GM21786 (cell line): ENCODE measurements around the gene ATP8B3.

Experiments used
- ATAC-seq: cut with Tn5 transposase; IDR thresholded peaks from one replicate; pipeline ENCODE4 v1.9.1; 2021; ENCODE audit not compliant: unreplicated experiment

ATP8B3 gene

DNA sequence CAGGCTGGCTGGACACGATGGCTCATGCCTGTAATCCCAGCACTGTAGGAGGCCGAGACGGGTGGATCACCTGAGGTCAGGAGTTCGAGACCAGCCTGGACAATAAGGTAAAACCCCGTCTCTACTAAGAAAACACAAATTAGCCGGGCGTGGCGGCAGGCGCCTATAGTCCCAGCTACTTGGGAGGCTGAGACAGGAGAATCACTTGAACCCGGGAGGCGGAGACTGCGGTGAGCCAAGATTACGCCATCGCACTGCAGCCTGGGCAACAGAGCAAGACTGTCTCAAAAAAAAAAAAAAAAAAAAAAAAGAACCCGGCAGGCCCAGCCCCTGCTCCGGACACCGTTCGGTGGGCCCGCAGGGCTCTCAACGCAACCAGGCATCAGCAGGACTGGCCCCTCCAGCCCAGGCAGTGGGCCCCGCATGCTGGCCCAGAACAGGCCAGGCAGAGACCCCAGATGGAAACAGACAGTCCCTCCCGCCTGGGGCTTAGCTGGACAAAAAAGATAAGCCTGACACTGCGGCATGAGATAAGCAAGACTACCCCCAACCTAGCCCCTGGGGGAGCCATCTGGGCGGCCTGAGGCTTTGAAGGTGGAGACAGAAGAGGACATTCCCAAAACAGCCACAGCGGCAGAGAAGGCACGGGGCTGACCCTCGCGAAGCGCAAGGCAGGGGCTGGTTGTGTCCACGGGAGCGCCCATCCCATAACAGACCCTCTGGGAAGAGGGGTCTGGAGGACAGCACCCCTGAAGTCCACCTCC lies 24.6 kb upstream of the ATP8B3 start:
- no peak for ATAC-seq

DNA sequence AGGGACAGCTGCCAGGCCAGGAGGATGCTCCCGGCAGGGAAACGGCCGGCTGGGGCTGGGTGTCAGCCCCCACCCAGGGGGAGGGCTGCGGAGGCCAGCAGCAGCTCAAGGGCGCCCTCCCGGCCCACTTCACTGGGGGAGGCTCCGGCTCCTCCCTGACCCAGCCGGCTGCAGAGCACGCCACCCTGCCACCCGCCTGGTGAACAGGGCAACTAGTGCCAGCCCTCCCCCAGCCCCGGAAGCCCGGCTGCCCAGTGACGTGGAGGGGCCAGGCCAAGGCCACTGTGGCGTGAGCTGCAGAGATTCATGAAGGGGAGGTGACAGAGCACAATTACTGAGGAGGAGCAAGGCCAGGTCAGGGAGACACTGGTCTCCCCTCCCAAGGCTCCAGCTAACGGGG lies 21.5 kb upstream of the ATP8B3 start:
- no peak for ATAC-seq

DNA sequence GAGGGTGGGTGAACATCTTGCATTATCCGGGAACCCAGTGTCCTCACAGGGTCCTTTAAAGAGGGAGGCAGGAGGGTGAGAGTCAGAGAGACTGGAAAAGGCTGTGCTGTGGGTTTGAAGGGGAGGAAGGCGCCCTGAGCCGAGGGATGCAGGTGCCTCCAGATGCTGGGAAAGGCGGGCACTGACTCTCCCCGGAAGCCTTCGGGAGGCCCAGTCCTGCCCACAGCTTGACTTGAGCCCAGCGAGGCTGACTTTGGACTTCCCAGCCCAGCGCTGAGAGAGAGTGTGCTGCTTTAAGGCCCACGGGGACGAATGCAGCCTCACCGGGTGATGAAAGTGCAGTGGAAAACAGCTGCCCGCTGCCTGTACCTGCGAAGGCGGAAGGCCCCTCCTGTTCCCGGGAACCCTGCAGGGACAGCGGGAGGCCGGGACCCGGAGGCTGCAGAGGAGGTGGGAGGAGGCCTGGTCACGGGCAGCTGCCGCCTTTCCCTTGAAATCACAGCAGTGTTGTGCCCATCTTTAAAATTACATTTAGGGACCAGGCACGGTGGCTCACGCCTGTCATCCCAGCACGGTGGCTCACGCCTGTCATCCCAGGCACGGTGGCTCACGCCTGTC lies 20.1 kb upstream of the ATP8B3 start:
- ATAC-seq: no peak

DNA sequence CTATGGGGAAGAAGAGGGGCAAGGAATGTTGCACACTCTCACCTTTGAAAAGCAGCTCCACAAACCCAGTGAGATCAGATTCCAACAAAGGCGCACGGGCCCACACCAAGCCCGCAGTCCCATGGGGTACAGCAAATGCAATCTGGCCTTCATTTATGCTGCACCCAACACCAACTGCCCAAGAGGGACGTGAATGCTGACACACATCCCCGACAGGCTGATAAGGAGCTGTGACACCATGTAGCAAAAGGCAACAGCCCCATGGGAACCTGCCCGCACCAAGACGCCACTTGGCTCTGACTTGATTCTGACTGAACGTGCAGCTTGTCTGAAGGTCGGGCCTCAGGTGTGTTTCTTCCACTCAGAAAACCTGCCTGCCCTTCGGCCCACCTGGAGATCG lies 18.9 kb upstream of the ATP8B3 start:
- ATAC-seq: no peak

DNA sequence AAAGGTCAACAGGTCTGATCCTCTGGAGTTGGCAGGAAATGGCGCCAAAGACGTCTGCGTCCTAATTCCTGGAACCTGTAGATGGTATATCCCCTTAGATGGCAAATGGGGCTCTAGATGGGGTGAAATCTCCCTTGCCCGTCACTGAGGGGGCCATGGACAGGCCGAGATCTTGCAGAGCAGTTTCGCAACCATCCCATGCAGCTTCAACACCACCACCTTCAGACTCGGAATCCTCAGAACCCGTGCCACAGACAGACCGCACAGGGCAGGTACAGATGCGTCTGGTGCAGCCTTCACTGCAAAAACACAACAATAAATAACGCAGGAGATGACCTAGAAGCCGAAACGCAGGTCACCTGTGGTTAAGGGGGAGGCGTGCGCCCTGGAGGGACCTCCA lies 18.5 kb upstream of the ATP8B3 start:
- ATAC-seq: no peak

DNA sequence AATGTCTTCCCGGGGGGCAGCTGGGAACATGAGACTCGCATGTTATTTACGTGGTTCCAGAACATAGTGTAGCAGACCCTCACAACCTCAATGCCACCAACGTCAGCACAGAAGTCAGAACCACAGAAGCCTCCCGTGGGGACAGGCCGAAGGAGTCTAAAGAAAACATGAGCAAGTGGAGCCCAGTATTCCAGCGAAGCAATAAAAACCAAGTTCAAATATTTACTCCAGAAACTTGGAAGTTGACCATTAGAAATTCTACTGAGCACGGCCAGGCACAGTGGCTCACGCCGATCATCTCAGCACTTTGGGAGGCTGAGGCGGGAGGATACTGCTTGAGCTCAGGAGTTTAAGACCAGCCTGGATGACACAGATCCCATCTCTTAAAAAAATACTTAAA lies 17.9 kb upstream of the ATP8B3 start:
- ATAC-seq: no peak

DNA sequence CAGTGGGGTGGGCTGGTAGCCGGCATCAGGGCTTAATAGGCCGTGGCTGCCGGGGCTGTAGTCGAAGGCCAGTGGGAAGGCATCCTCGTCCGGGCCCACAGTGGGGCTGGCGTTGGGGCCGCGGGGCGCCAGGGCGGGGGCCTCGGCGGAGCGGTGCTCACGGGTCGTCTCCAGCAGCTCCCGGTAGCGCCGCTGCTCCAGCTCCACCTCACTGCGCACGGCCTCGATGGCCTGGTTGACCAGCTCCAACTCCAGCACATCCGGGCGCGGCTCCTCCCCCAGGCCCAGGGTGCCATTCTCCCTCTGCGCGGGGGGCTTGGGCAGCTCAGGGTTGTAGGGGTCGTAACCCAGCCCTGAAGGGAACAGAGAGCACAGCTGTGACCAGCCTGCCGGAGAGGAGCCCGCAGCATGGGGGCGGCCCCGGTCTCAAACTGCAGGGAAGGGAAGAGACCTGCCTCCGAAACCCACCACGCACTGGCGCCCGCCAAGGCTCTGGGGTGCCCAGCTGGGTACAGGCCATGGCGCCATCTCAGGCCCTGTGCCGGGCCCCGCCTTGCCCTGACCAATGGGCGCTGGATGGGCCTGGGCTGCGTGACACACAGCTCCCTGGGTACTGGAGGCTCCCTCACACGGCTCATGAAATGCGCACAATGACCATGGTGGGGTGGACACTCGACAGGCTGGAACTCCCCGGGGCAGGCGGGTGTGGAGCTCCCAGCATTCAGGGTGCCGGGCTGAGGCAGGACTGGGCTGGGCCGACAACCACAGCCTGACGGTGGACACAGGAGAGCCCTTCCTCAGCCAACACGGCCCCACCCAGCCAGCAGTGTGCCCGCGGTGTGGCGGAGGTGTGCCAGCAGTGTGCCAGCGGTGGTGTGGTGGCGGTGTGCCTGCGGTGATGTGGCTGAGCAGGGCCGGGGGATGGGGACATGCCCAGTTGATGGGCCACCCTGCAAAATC lies 16.5 kb upstream of the ATP8B3 start:
- ATAC-seq: no peak

DNA sequence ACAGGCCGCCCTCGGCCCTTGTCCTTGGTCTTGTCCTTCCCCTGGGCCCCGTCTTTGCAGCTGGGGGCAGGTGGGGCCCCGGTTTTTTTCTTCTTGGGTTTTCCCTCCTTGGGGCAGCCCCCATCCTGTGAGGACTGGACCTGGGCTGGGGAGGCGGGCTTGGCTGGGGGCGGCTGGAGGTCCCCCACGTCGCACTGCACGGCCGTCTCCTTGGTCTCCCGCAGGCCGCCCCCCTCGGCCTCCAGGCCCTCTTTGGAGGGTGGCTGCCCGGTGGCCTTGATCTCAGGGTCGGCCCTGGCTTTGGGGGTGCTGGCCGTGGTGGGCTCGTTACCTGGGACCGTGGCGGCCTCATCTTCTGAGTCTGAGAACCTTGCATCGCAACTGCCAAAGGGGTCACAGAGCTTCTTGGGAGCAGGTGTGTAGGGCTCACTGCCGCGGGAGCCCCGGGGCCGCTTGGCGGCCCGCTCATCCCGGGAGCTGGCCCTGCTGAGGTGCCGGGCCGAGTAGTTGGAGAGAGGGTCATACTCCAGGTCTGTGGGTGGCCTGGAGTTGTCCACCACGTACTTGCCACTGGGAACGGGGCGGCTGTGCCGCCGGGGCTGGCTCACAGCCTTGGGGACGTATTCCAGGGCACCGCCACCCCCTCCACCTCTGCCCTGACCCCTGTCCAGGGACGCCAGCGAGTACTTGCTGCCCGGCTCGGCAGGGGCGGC lies 15.6 kb upstream of the ATP8B3 start:
- no peak for ATAC-seq

DNA sequence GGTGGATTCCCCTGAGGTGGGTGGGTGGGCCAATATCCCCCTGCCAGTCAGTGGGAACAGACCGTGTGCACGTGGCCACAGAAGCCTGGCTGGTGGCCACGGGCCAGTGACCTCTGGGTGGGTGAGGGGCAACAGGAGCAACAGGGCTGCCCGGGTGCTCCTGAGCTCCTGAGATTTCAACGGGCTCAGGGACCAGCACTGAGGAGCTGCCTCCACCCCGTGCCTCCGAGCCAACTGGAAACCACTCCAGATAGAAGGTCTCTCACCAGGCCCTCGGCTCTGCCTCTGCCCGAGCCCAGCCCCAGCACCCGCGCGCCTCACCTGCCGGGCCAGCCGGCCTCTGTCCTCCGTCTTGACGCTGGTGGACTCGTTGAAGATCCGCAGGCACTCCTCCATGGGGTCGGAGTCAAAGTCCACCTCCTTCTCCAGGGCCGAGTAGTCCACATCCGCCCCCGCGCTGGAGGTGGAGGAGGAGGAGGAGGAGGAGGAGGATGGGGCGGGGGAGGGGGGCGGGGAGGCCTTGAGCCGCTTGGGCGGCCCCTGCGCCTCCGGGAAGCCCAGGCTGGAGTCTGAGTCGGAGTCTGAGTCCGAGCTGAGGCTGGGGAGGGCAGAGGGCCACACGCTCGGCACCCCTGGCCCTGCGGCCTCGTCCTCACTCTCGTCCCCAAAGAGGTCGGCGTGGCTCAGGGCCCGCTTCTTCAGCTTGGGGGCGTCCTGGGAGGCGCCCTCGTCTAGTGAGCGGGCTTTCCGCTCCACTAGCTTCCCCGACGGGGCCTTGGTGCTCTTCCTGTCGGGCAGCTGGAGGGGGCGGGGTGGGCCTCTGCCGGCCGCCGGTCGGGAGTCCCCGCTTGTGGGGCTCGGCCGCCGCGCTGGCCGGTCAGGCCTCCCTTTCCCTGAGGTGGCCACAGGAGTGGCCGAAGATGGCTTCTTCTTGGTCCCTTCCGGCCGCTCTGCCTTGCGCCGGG lies 14.8 kb upstream of the ATP8B3 start:
- ATAC-seq: no peak

DNA sequence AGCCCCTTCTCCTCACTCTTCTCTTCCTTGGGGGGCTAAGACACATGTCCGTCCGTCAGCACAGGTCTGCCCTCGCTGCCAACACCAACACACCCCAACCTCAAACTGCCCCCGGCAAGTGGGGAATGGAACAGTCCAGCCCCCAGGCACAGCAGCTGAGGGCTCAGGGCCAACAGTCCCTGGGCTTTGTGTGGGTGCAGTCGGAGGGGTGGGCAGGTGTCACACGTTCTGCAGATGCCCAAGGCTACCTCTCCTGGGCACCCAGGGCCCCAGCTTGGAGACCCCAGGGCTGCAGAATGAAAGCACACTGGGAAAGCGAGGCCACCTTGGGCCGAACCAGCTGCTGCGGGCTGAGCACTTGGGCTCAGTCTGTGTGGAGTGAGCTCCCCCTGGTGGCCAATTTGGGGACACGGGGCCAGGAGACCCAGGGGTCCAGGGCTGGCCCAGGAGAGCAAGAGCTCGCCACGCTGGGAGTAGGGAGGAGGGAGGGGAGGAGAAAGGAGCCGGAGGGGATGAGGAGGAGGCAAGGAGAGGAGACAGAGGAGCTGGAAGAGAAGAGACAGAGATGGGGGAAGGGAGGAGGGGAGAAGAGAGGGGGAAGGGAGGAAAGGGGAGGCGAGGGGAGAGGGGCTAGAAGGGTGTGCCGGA lies 14.0 kb upstream of the ATP8B3 start:
- no peak for ATAC-seq

DNA sequence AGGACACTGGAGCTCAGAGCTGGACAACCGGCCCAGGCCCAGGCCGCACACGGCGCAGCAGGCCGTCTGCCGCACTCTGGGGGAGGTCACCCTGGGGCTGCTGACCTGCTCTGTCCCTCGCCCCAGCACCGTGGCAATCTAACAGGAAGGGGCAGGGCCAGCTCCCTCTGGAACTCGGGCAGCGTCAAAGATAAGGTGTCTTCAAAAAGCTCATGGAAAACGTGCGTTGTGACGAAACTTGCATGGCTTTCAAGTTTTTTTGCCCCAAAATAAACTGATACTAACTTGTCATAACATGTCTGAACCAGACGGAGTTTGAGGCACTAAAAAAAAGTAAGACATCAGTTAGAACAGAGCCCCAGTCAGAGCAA lies 12.2 kb upstream of the ATP8B3 start:
- ATAC-seq: no peak

DNA sequence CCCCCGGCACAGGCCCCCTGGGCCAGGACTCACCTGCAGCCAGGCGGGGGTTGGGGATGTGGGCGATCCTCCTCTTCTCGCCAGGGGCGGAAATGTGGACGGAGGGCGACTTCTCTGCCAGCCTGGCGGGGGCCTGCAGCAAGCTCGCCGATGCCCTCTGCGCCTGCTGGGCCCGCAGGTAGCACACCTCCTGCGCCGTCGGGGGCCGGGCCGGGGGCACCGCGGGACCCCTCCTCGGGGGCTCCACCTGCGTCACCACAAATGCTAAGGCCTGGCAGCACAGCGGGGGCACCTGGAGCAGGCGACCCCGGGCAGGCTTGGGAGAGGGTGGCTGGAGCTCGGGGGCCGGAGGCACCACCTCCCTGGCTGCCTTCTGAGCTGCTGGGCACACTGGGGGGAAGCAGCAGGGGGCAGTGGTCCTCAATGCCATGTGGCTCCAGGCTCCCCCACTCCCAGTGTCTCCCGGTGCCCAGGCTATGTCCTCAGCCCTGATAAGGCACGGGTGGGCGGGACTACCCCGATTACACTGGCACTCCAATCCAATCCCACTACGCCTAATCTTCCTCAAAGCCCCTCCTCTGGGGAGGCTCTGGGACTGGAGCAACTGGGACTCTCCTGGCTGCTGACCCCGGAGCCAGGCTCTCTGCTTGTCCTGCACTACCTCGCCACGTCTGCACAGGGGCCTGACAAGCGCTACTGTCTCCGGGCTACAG lies 11.6 kb upstream of the ATP8B3 start:
- ATAC-seq: no peak

DNA sequence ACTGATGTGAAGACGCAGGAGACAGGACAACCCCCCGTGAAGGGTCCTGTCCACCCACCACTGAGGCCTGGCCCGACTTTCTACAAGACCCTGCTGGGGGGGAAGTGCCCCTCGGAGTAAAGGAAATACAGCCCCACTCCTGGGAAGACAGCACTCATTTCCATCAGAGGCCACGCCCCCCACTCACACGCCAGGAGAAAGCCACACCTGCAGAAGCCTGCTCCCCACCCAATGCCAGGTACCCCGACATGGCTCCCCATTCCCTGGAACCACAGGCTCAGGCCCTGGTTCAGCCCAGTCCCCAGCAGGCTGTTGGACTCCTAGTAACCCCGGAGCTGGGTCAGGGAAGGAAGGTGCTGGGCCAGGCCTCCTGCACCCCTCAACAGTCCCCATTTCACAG lies 10.9 kb upstream of the ATP8B3 start:
- ATAC-seq: no peak

DNA sequence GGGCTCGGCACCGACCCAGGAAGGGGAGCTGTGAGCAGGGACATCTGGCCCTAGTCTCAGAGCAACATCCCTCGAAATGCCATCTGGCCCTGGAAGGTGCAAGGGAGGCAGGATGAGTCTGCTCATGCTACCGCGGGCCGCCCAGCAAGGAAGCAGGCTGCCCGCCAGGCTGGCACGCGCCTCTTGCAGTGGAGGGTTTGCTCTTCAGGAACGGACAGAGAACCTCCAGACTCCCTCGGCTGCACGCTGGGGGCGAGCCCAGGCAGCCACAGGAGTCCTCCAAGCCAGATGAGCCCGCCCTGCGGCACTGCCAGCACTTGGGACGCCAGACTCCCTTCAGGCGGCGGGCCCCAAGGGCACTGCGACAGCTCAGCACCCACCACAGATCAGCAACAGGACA lies 10.1 kb upstream of the ATP8B3 start:
- no peak for ATAC-seq

DNA sequence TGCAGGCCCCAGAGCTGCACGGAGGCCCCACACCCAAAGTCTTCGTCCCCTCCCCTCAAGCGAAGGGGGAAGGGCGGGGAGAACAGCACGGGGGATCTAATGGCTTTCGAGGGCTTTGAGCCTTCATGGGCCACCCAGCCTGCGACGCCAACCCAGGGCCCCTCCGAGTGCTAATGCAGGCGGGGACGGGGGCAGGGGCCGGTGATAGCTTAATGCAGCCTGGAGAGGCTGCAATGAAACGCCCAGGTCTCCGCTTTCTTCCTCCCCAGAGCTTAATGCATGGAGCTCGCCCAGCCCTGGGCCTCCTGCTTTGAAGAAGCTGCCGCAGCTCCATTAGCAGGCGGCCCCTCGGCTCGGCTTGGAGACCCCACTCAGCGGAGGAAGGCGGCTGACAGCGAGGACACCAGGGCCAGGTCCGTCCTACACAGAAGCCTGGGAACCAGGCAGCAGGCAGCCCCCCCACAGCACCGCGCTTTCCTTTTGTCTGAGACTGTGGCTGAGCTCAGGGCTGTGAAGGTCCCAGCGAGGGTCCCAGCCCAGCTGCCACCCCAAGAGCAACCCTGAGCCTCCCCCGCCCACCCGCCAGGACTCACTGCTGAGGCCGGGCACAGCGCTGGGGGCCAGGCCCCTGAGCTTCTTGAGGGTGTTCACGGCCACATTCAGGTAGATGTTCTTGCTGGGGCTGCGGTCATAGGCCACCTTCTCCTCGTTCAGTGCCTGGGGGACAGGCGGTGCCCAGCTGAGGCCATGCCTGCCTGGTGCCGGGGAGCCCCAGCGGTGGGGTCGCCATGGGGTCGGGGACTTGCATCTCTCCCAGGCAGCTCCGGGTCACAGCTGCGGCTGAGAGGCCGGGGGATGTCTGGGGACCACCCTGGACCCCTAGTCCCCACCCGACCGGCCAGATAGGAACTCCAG lies 7.5 kb upstream of the ATP8B3 start:
- no peak for ATAC-seq

DNA sequence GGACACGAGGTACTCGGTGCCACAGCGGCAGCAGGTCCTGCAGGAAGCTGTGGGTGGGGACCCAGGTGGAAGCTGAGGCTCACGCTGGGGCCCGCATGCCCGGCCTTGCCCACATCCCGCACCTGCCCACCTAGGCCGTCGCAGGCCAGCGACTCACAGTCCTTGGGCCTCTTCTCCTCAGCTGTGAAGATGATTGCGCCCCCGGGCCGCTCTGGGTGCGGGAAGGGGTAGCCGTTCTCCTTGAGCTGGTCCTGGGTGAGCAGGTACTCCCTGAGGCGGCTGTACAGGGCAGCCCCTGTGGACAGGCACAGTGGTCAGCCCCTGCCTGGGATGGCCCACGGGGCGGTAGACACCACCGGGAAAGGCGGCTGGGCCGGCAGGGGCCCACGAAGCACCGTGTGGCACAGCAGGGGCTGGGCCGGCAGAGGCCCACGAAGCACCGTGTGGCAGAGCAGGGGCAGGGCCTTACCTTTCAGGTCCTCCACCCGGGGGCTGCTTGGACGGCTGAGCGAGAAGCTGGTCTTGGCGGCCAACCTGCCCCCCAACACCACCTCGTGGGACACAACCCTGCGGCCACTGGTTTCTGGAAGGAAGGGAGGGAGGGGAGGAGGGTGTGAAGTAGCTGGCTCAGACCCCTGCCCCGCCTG lies 6.6 kb upstream of the ATP8B3 start:
- ATAC-seq: no peak

DNA sequence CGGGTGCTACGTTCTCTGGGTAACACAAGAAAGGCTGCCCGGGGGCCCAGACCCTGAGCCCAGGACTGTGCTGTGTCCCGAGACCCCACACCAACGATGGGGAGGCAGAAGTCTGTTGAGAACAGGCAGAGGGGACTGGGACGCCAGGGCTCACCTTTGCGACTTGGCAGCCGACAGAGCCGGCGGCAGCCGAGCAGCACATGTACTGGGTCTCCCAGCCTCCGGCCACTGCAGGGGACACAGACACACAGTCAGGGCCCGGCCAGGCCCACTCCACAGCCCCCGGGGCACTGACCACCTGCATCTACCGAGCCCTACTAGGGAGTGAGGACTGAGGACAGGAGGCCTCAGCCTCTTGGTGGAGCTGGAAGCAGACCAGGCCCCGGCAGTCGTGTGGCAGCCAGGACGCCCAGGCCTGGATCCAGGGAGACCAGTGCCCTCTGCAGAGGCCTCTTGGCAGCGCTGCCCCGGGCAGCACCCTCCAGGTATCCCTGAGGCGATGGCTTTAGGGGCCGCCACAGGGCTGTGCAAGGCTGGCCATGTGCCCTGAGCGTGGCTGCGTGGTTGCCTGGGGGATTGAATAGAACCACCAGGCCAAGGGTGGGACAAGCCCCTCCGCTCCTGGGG lies 5.6 kb upstream of the ATP8B3 start:
- ATAC-seq: no peak
